Suprapubic skin (tissue), 4 donors: ENCODE data around the gene PLA1A. TPM values are rescaled to one million over a fixed set of nuclear protein-coding genes. Genes with fewer than 3 reads are reported as not detected.

ENCODE experiments used
- DNase-seq, 2 donors: peaks; one replicate each; pipeline ENCODE4 v3.0.0-alpha.2; 2019; ENCODE audit warnings: low spot score in 2 of 2
- H3K27ac ChIP-seq: fragments of 200-600 bp; sonication (generic); one replicate; pipeline ENCODE4 v1.5.1; 2019
- H3K27me3 ChIP-seq: fragments of 200-600 bp; sonication (generic); one replicate; pipeline ENCODE4 v1.5.1; 2019
- H3K36me3 ChIP-seq: fragments of 200-600 bp; sonication (generic); one replicate; pipeline ENCODE4 v1.5.1; 2019
- H3K4me1 ChIP-seq: fragments of 200-600 bp; sonication (generic); one replicate; pipeline ENCODE4 v1.5.1; 2019
- H3K4me3 ChIP-seq: fragments of 200-600 bp; sonication (generic); one replicate; pipeline ENCODE4 v1.5.1; 2019; ENCODE audit warnings: mild to moderate bottlenecking
- H3K9me3 ChIP-seq: fragments of 200-600 bp; sonication (generic); one replicate; pipeline ENCODE4 v1.5.1; 2019
- EP300 ChIP-seq: sonication (generic); formaldehyde crosslinking; IDR thresholded peaks from one replicate; pipeline ENCODE4 v1.6.1; 2017; ENCODE audit warnings: antibody characterized with exemption
- POLR2A ChIP-seq, 2 donors: fragments of 450-650 bp; IDR thresholded peaks; one replicate each; pipeline ENCODE4 v1.6.1; 2017; ENCODE audit warnings: antibody characterized with exemption in 2 of 2, mild to moderate bottlenecking in 2 of 2, moderate library complexity in 2 of 2
- POLR2AphosphoS5 ChIP-seq, 3 donors: sonication (generic); formaldehyde crosslinking; IDR thresholded peaks; one replicate each; pipeline ENCODE4 v1.6.1; 2017; ENCODE audit warnings: antibody characterized with exemption in 3 of 3
- WGBS: methylation state at CpG from one replicate; pipeline ENCODE4 v1.1.5; 2018; 5-methylcytosine and 5-hydroxymethylcytosine counted together
- total RNA-seq, 4 donors: library from RNA; depleted of rRNA; stranded (reverse); fragments of >200 nt; gene quantifications; one replicate each; pipeline ENCODE4 v1.1.0, GENCODE V29; 2016
- TF ChIP-seq, protein P1 (sequence below), 2 donors: fragments of 200-600 bp in 1 of 2; fragments of 450-650 bp in 1 of 2; sonication (generic) in 1 of 2; IDR thresholded peaks; one replicate each; pipeline ENCODE4 v1.5.1; 2016 to 2019; ENCODE audit warnings: antibody characterized with exemption in 2 of 2, mild to moderate bottlenecking in 1 of 2, moderate library complexity in 1 of 2

Gene PLA1A
- total RNA-seq, 4 donors from 2014 or later = 0.39 to 1.8 (median 1.4) TPM; not detected in 1

DNA sequence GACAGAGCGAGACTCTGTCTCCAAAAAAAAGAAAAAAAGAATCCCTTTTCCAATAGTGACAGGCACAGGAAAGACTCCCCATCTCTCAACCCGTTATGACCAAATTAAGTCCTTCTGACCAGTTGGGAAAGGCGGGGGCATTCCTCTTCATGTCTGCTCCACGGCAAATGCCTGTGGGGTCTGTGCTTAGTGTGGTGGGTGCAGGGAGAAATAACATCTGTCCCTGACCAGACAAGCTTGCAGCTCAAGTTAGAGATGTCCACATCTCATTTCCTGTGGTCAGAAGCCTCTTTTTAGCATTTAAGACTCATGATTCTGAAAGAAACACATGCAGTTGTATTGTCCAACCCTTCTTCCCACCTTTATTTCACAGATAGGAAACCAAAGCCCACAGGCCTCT, 16.2 kb downstream of the PLA1A start:
- Histone ChIP-seq H3K4me1 (no peaks in the 10 kb centered on the region), H3K9me3 (no peaks in the 10 kb centered on the region), H3K27ac (no peak overlapping the region), H3K4me3 (no peak overlapping the region), H3K36me3 (no peaks in the 10 kb centered on the region), H3K27me3 (no peaks in the 10 kb centered on the region)
- TF ChIP-seq, protein P1, sequence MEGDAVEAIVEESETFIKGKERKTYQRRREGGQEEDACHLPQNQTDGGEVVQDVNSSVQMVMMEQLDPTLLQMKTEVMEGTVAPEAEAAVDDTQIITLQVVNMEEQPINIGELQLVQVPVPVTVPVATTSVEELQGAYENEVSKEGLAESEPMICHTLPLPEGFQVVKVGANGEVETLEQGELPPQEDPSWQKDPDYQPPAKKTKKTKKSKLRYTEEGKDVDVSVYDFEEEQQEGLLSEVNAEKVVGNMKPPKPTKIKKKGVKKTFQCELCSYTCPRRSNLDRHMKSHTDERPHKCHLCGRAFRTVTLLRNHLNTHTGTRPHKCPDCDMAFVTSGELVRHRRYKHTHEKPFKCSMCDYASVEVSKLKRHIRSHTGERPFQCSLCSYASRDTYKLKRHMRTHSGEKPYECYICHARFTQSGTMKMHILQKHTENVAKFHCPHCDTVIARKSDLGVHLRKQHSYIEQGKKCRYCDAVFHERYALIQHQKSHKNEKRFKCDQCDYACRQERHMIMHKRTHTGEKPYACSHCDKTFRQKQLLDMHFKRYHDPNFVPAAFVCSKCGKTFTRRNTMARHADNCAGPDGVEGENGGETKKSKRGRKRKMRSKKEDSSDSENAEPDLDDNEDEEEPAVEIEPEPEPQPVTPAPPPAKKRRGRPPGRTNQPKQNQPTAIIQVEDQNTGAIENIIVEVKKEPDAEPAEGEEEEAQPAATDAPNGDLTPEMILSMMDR (IDR thresholded peaks at IDR 0.05) = no peak
- TF ChIP-seq EP300 (no peak), POLR2AphosphoS5 (IDR thresholded peaks at IDR 0.05) (no peak), POLR2A (IDR thresholded peaks at IDR 0.05) (no peak)
- 85% methylated on average over 4 of the region's 4 CpGs for WGBS
- DNase-seq = no peak

DNA sequence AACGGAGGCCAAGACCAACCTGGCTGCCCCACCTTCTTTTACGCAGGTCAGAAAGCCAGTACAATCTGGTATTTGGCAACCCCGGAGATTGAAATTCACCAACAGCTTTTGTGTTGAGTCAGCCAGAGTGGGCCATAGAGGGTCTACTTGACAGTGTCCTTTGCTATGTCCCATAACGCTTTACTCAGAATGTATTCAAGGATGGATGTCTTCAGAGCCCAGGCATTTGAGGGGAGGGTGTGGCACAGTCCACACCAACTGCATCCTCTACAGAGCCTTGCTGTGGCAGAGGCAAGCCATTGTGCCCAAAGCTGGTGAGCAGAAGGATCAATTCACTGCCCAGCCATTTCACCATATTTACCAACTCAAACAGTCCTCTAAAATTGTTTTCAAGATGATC, 18.4 kb downstream of the PLA1A start:
- no peak for DNase-seq
- H3K27ac ChIP-seq = no peak overlapping the region
- no peak for TF ChIP-seq EP300
- TF ChIP-seq POLR2AphosphoS5 (IDR thresholded peaks at IDR 0.05) = no peak
- TF ChIP-seq, protein P1 (IDR thresholded peaks at IDR 0.05) = no peak
- no peak for TF ChIP-seq POLR2A (IDR thresholded peaks at IDR 0.05)
- H3K27me3 ChIP-seq = no peaks in the 10 kb centered on the region
- no peaks in the 10 kb centered on the region for H3K9me3 ChIP-seq
- no peaks in the 10 kb centered on the region for H3K4me1 ChIP-seq
- no peaks in the 10 kb centered on the region for H3K36me3 ChIP-seq
- H3K4me3 ChIP-seq = no peak overlapping the region
- WGBS = 61% methylated on average over 4 of the region's 4 CpGs

DNA sequence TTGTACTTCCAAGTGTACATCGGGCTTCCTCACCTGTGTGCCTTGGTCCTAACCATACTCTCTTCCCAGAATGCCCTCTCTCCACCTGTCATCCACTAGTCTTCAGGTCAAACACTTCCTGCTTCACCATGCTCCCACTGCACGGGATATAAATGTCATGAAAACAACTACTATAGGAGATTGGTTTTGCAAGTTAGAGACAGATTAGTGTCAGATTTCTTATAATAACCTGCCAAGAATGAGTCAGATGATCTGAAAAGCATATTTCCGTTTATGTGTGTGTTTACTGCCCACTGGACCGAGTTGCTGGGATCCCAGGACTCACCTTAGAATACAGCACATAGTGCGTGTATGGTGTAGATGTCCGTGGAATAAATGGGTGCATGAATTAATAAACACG, 21.4 kb downstream of the PLA1A start:
- WGBS = 70% methylated on average over 7 of the region's 7 CpGs
- Histone ChIP-seq H3K27ac (no peak overlapping the region), H3K27me3 (no peaks in the 10 kb centered on the region), H3K36me3 (no peaks in the 10 kb centered on the region), H3K9me3 (no peaks in the 10 kb centered on the region), H3K4me3 (no peak overlapping the region), H3K4me1 (no peaks in the 10 kb centered on the region)
- TF ChIP-seq POLR2AphosphoS5 (IDR thresholded peaks at IDR 0.05) (no peak), EP300 (no peak), POLR2A (IDR thresholded peaks at IDR 0.05) (no peak)
- TF ChIP-seq, protein P1 (IDR thresholded peaks at IDR 0.05) = no peak
- DNase-seq = no peak

DNA sequence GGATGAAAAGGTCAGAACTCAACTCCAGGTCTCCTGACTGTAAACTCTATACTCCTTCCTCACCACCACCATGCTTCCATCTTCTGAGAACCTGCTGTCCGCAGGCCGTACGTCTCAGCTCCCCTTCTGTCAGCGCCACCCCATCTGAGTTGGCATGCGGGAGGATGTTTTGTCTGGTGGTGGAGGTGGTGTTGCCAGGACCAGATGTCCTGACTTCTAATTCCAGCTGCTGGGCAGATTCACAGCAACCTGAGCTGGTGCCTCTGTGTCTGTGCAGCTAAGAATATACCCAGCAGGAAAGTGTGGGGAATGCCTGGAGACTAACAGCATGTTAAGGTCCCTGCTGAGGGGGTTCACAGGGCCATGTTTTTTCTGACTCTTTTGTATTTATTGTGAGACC, 23.2 kb downstream of the PLA1A start:
- Histone ChIP-seq H3K9me3 (no peaks in the 10 kb centered on the region), H3K27me3 (no peaks in the 10 kb centered on the region), H3K36me3 (no peaks in the 10 kb centered on the region), H3K4me3 (no peak overlapping the region), H3K4me1 (no peaks in the 10 kb centered on the region), H3K27ac (no peak overlapping the region)
- TF ChIP-seq POLR2AphosphoS5 (IDR thresholded peaks at IDR 0.05) (no peak), POLR2A (IDR thresholded peaks at IDR 0.05) (no peak), EP300 (no peak)
- TF ChIP-seq, protein P1 (IDR thresholded peaks at IDR 0.05) = no peak
- WGBS = 94% methylated on average over 5 of the region's 5 CpGs
- no peak for DNase-seq

DNA sequence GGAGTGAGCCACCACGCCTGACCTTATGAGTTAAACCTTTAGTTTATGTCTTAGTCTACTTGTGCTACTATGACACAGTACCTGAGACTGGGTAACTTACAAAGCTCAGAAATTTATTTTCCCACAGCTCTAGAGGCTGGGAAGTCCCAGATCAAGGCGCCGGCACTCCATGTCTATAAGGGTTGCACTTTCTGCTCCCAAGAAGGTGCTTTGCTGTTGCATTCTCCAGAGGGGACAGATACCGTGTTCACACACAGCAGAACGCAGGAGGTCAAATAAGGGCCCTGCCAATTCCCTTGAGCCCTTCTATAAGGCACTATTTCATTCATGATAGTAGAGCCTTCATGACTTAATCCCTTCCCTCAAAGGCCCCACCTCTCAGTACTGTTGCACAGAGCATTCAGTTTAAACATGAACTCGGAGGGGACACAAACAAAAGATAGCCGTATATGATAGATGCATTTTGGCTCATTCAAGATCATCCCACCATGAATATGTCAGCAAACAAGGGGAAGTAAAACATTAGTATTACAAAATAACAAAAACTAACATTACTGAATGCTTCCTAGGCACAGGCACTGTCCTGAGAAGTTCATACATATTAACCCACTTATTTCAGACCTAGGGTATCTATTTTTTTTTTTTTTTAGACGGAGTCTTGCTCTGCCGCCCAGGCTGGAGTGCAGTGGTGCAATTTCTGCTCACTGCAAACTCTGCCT, 26.5 kb downstream of the PLA1A start:
- H3K27ac ChIP-seq = no peak overlapping the region
- H3K36me3 ChIP-seq = no peaks in the 10 kb centered on the region
- WGBS = 93% methylated on average over 9 of the region's 9 CpGs
- no peak overlapping the region for H3K4me3 ChIP-seq
- no peaks in the 10 kb centered on the region for H3K27me3 ChIP-seq
- peaks cover 15% of the 10 kb centered on the region for H3K4me1 ChIP-seq
- no peaks in the 10 kb centered on the region for H3K9me3 ChIP-seq
- no peak for TF ChIP-seq POLR2A (IDR thresholded peaks at IDR 0.05)
- TF ChIP-seq POLR2AphosphoS5 (IDR thresholded peaks at IDR 0.05) = no peak
- no peak for TF ChIP-seq EP300
- TF ChIP-seq, protein P1 (IDR thresholded peaks at IDR 0.05) = no peak
- no peak for DNase-seq
